Gastroesophageal sphincter (tissue), 4 donors: ENCODE results near the gene MAP1B. TPM values are rescaled to one million over a fixed set of nuclear protein-coding genes. Genes with fewer than 3 reads are reported as not detected.

Source experiments
- ATAC-seq: fragments of 150-250 bp; one replicate; pipeline ENCODE4 v1.9.1; 2016; ENCODE audit warnings: mild to moderate bottlenecking, moderate library complexity
- H3K27ac ChIP-seq, 4 donors: fragments of 200-600 bp; sonication (generic) in 3 of 4; 1 replicate in 3 of 4; 2 replicates in 1 of 4; pipeline ENCODE4 v1.5.1; 2016 to 2019
- H3K27me3 ChIP-seq: fragments of 200-600 bp; sonication (generic); one replicate; pipeline ENCODE4 v1.5.1; 2019
- H3K36me3 ChIP-seq, 2 donors: fragments of 200-600 bp; sonication (generic); one replicate each; pipeline ENCODE4 v1.5.1; 2019; ENCODE audit warnings: control low read depth in 1 of 2
- H3K4me1 ChIP-seq, 3 donors: fragments of 200-600 bp; sonication (generic); 1 replicate in 2 of 3; 2 replicates in 1 of 3; pipeline ENCODE4 v1.5.1; 2016 to 2019; ENCODE audit warnings: control low read depth in 2 of 3
- H3K4me3 ChIP-seq, 2 donors: fragments of 200-600 bp; sonication (generic); one replicate each; pipeline ENCODE4 v1.5.1; 2019; ENCODE audit warnings: mild to moderate bottlenecking in 1 of 2, moderate library complexity in 1 of 2
- H3K9me3 ChIP-seq, 3 donors: fragments of 200-600 bp; sonication (generic); one replicate each; pipeline ENCODE4 v1.5.1; 2017 to 2019; ENCODE audit warnings: control low read depth in 2 of 3
- CTCF ChIP-seq, 4 experiments: fragments of 200-600 bp in 2 of 4; fragments of 450-650 bp in 2 of 4; sonication (generic) in 1 of 4; IDR thresholded peaks; one replicate each; pipeline ENCODE4 v1.5.1; 2017 to 2019; ENCODE audit warnings: antibody characterized with exemption in 4 of 4, mild to moderate bottlenecking in 2 of 4, moderate library complexity in 2 of 4
- EP300 ChIP-seq: sonication (generic); formaldehyde crosslinking; IDR thresholded peaks from one replicate; pipeline ENCODE4 v1.6.1; 2017; ENCODE audit warnings: antibody characterized with exemption, mild to moderate bottlenecking
- POLR2A ChIP-seq, 2 donors: fragments of 450-650 bp; IDR thresholded peaks; one replicate each; pipeline ENCODE4 v1.6.1; 2017; ENCODE audit warnings: antibody characterized with exemption in 2 of 2, mild to moderate bottlenecking in 2 of 2, moderate library complexity in 1 of 2
- POLR2AphosphoS5 ChIP-seq: sonication (generic); formaldehyde crosslinking; IDR thresholded peaks from one replicate; pipeline ENCODE4 v1.6.1; 2017; ENCODE audit warnings: antibody characterized with exemption
- WGBS, 2 donors: methylation state at CpG; one replicate each; pipeline ENCODE4 v1.1.5; 2018; ENCODE audit warnings: low coverage in 1 of 2; 5-methylcytosine and 5-hydroxymethylcytosine counted together
- total RNA-seq, 4 donors: library from RNA; depleted of rRNA; stranded (reverse); fragments of >200 nt; gene quantifications; one replicate each; pipeline ENCODE4 v1.1.0, GENCODE V29; 2016

MAP1B gene
- total RNA-seq, 4 donors from 2014 or later = 601 to 1,344 (median 738) TPM

- no peaks in the 10 kb centered on the region for H3K27me3 ChIP-seq
- no peak overlapping the region for H3K27ac ChIP-seq
- no peak for ATAC-seq
- H3K9me3 ChIP-seq = no peaks in the 10 kb centered on the region
- TF ChIP-seq POLR2A (IDR thresholded peaks at IDR 0.05) (no peak), CTCF (IDR thresholded peaks at IDR 0.05) (no peak), POLR2AphosphoS5 (no peak), EP300 (no peak)
- WGBS, 2 donors = 75 to 78% methylated on average over 3 of the region's 3 CpGs
- no peaks in the 10 kb centered on the region for H3K4me1 ChIP-seq
- no peaks in the 10 kb centered on the region for H3K36me3 ChIP-seq
- no peak overlapping the region for H3K4me3 ChIP-seq
Measured at GRCh38 chr5:72075461-72075860, 31.8 kb upstream of the MAP1B start.

GRCh38 chr5:72076621-72077300 lies 30.5 kb upstream of the MAP1B start:
- Histone ChIP-seq H3K27ac (no peak overlapping the region), H3K27me3 (no peaks in the 10 kb centered on the region), H3K36me3 (no peaks in the 10 kb centered on the region), H3K4me1 (no peaks in the 10 kb centered on the region), H3K9me3 (no peaks in the 10 kb centered on the region), H3K4me3 (no peak overlapping the region)
- 75 to 95% methylated on average over 2 to 3 of the region's 4 CpGs for WGBS, 2 donors
- ATAC-seq = no peak
- no peak for TF ChIP-seq EP300
- TF ChIP-seq CTCF (IDR thresholded peaks at IDR 0.05) = no peak
- no peak for TF ChIP-seq POLR2A (IDR thresholded peaks at IDR 0.05)
- TF ChIP-seq POLR2AphosphoS5 = no peak

- 82 to 86% methylated on average over 1 to 3 of the region's 3 CpGs for WGBS, 2 donors
- no peaks in the 10 kb centered on the region for H3K36me3 ChIP-seq
- H3K27me3 ChIP-seq = no peaks in the 10 kb centered on the region
- no peak overlapping the region for H3K27ac ChIP-seq
- H3K9me3 ChIP-seq = no peaks in the 10 kb centered on the region
- no peak for ATAC-seq
- no peak overlapping the region for H3K4me3 ChIP-seq
- TF ChIP-seq POLR2AphosphoS5 (no peak), EP300 (no peak), POLR2A (IDR thresholded peaks at IDR 0.05) (no peak), CTCF (IDR thresholded peaks at IDR 0.05) (no peak)
- no peaks in the 10 kb centered on the region for H3K4me1 ChIP-seq
Measured at GRCh38 chr5:72077390-72077789, 29.9 kb upstream of the MAP1B start.

GRCh38 chr5:72079288-72079687 lies 28.0 kb upstream of the MAP1B start:
- peak; percentile 28 for ATAC-seq
- WGBS, 2 donors = 55% methylated on average over 1 of the region's 7 CpGs; no CpG with 5 or more reads in 1 of the 2 donors
- H3K4me3 ChIP-seq = no peak overlapping the region

More at GRCh38 chr5:72079288-72079687, 28.0 kb upstream of the MAP1B start:
- H3K27me3 ChIP-seq = no peaks in the 10 kb centered on the region
- H3K9me3 ChIP-seq = no peaks in the 10 kb centered on the region
- H3K27ac ChIP-seq = no peak overlapping the region
- peaks cover 0 to 8% (median 0%) of the 10 kb centered on the region in 3 donors for H3K4me1 ChIP-seq
- TF ChIP-seq EP300 (no peak), POLR2A (IDR thresholded peaks at IDR 0.05) (no peak), CTCF (IDR thresholded peaks at IDR 0.05) (no peak), POLR2AphosphoS5 (no peak)
- no peaks in the 10 kb centered on the region for H3K36me3 ChIP-seq
